ENCODE data around the gene MTMR3.

DNA sequence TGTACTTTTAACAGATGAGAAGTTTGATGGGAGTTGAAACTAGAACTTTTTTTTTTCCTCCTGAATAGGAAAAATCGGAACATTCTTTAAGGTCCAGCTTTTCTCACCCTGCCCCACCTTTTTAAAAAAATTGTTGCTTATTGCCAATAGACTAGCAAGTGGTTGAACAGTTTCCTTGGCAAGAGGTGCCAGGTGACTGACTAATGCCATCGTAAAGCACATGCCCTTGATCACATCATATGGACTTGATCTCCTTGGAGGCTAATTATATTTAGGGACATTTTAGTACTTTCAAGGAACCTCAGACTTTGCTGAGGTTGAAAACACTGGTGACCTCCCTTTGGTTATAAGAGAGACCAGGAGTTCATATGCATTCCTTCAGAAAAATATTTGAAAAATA is 57.6 kb downstream of the MTMR3 start:
- TF ChIP-seq, protein P1, sequence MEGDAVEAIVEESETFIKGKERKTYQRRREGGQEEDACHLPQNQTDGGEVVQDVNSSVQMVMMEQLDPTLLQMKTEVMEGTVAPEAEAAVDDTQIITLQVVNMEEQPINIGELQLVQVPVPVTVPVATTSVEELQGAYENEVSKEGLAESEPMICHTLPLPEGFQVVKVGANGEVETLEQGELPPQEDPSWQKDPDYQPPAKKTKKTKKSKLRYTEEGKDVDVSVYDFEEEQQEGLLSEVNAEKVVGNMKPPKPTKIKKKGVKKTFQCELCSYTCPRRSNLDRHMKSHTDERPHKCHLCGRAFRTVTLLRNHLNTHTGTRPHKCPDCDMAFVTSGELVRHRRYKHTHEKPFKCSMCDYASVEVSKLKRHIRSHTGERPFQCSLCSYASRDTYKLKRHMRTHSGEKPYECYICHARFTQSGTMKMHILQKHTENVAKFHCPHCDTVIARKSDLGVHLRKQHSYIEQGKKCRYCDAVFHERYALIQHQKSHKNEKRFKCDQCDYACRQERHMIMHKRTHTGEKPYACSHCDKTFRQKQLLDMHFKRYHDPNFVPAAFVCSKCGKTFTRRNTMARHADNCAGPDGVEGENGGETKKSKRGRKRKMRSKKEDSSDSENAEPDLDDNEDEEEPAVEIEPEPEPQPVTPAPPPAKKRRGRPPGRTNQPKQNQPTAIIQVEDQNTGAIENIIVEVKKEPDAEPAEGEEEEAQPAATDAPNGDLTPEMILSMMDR (IDR thresholded peaks at IDR 0.05): no peak
- TF ChIP-seq POLR2A (IDR thresholded peaks at IDR 0.05): no peak

All from right lobe of liver (tissue), 4 donors.